ENCODE results near the gene NDUFA3.

Gene NDUFA3

DNA sequence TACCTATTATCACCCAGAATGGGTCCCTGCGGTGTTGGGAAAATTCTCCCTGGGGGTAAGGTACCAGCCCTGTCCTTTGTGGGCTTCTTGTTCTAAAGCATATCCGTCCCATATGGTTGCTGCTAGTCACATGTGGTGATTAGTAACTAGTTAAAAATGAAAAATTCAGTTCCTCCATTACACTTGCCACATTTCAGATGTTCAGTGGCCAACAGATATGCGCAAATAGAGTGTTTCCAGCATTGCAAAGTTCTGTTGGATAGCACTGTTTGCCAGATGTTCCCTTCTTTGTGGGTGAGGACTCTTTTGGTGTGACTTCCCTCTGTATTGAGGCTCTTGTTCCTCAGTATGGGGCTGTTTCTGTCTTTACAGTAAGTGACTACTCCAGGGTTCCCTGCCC lies 38.7 kb downstream of the NDUFA3 start:
- no peak for DNase-seq

DNA sequence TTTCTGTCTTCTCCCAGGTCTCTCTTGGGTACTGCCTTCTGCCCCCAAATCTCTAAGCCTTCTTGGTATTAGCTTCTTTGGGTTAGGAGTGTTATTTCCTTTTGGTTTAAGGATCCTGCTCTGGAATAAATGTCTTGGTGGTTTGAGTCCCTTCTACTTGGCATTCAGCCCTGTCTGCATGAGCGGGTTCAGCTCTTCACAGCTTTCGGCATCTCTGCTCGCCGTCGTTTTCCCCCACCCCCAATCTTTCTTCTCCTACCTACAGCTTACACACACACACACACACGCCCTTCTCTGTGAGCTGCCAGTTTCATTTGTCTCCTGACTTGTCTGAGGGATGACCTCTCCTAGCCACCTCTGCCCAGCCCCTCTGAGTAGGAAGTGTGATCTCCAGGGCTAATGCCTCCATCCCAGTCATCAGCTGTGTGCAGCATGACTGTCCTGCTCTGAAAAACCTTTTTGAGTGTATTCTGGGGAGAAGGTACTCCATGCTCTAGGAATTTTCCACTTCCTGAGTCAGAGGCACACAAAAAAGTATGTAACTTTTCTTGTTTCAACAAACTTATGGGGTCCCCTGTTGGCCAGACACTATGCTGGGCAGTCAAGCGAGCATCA lies 39.6 kb downstream of the NDUFA3 start:
- DNase-seq, result no peak

DNA sequence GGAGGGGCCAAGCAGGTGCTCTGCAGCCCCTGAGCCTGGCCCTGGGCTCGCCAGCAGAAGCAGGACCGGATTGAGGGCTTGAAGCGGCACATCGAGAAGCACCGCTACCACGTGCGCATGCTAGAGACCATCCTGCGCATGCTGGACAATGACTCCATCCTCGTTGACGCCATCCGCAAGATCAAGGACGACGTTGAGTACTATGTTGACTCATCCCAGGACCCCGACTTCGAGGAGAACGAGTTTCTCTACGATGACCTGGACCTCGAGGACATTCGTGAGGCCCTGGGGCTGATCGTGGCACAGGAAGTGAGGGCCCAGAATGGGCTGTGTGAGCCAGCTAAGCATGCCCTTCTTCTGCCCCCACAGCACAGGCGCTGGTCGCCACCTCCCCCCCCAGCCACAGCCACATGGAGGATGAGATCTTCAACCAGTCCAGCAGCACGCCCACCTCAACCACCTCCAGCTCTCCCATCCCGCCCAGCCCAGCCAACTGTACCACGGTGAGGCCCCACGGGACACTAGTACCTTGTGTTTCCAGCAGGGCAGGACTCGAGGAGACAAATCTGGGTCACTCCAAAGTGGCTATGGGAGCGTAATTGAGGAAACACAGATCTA lies 43.0 kb downstream of the NDUFA3 start:
- DNase-seq, result no peak

DNA sequence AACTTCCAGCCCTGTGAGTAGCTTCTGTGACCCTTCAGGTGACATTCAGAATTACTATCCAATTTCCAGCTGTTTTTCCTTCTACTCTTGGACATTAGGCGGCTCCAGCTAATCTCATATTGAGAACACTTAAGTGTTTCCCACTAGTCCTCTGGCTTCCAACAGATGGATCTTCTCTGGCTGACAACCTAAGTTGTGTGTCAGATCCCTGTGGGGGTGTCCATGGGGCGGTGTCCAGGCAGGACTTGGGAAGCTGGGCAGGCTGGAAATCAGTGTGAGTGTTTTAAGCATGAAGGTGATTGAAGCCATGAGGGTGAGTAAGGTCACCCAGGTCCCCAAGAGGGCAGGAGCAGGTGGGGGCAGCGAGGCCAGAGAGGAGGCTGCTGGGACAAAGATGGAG lies 45.0 kb downstream of the NDUFA3 start:
- no peak for DNase-seq

DNA sequence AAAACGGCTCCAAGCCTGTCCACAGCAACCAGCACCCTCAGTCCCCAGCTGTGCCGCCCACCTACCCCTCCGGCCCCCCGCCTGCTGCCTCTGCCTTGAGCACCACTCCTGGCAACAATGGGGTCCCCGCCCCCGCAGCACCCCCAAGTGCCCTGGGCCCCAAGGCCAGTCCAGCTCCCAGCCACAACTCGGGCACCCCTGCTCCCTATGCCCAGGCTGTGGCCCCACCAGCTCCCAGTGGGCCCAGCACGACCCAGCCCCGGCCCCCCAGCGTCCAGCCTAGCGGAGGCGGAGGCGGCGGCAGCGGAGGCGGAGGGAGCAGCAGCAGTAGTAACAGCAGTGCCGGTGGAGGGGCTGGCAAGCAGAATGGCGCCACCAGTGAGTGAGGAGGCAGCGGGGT lies 45.5 kb downstream of the NDUFA3 start:
- DNase-seq, result no peak

DNA sequence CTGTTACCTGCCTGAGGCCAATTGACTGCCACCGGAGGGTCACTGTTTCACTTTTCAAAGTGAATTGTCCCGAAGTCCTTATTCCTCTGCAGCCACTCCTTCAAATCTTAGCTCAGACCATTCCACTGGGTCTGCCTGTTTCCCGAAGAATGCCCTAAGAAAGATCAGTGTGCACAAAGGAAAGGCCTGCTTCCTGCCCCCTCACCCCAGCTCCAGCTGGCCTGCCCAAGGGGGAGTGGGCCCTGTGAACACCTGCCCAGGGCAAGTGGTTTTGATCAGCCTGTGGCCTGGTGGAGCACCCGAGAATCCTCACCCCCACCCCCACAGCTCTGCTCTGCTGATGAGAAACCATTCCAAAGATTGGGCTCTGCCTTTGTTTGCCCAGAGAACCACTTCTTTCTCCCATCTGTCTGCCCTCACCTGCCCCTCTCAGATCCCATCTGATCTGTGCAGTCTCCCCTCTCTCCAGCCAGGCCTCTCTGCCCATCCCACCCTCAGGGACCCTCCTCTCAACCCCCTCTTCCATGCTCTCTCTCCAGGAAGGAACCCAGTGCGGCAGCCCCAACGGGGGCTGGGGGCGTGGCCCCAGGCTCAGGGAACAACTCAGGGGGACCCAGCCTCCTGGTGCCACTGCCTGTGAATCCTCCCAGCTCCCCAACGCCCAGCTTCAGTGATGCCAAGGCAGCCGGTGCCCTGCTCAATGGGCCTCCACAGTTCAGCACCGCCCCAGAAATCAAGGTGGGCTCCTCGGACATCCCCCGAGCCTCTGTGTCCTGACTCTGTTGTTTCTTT lies 46.6 kb downstream of the NDUFA3 start:
- DNase-seq, result no peak

DNA sequence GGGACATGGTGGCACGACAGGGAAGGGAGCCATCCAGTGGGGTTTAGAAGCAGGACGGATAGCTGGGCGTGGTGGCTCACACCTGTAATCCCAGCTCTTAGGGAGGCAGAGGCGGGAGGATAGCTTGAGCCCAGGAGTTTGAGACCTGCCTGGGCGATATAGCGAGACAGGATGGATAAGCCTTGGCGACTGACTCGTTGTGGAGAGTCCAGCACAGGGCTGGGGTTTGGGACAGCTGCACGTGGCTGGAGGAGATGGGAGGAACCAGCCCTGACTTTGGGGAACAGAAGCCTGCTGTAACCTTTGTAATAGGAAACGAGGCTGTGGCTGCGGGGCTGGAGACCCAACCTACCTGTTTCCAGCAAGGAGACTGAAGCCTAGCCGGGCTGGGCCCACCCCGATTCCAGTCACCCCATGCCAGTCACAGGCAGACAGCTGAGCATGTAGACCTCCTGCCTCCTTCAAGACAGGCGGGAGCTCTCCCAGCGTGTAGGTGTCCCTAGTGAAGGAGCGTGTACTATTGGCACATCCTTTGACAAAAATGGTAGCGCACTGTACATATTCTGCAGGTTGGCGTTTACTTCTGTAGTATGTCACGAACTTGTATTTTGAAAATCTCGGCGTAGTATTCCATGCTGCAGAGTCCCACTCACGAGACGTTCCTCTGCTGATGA lies 48.8 kb downstream of the NDUFA3 start:
- DNase-seq, result no peak

DNA sequence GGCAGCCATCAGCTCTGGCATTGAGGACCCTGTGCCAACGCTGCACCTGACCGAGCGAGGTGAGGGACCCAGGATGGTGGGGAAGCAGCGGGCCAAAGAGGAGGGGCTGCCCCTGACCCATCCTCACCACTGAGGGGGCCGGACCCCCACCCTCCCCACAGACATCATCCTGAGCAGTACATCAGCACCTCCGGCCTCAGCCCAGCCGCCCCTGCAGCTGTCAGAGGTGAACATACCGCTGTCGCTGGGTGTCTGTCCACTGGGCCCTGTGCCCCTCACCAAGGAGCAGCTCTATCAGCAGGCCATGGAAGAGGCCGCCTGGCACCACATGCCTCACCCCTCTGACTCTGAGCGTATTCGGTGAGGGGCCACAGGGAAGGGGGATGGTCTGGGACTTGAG lies 49.6 kb downstream of the NDUFA3 start:
- DNase-seq, result no peak

DNA sequence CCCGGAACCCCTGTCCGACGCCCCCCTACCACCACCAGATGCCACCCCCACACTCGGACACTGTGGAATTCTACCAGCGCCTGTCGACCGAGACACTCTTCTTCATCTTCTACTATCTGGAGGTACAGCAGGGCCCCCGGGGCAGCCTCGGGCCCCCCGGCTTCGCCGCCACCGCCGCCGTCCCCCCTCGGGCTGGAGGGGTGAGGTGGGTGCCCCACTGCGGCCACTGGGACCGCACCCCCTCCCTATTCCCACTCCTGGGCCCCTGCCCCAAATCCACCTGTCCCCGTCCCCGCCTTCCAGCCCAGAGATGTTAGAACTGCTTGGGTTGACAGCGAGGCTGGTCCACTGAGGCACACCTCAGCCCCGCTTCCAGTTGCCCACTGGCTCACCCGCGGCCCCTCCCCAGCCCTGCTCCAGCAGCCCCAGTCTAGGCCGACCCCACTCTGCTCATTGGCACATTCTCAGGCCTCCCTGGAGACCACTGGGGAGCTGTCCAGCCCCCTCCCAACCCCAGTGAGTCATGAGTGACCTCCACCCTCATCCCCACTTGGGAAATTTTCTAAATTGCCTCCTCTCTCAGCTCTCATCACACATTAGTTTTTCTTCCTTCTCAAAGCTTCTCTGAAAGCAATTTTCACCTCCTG lies 50.3 kb downstream of the NDUFA3 start:
- no peak for DNase-seq

- DNase-seq, result no peak
Measured at GRCh38 chr19:54153731-54154326, 51.2 kb downstream of the NDUFA3 start.

- DNase-seq, result peak; percentile 45
Measured at GRCh38 chr19:54154603-54155345, 52.1 kb downstream of the NDUFA3 start.

DNA sequence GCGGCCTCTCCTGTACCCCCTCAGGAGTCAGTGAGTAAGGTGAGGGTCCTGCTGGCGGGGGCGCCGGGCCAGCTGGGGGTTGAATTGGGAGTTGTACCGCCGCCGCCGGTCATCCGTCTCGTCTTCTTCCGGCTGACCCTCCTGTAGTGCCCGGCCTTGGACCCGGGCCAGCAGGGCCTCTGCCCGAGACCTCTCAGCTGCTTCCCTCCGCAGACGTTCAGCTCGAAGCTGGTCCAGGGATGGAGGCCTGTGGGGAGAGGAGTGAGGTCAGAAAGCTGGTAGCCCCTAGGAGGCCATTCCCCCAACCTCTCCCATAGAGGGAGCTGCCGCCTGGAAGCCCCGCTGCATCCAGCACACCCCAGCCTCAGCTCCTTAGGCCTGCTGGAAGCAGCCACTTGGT lies 53.0 kb downstream of the NDUFA3 start:
- DNase-seq, result no peak

- DNase-seq, result no peak
Measured at GRCh38 chr19:54156490-54156889, 53.8 kb downstream of the NDUFA3 start.

- DNase-seq, result no peak
Measured at GRCh38 chr19:54156953-54157352, 54.3 kb downstream of the NDUFA3 start.
